Dedifferentiated amniotic fluid mesenchymal stem cell (primary cell): ENCODE results near the gene PRG3.

Source experiments
- DNase-seq: peaks from one replicate; pipeline ENCODE4 v3.0.0-alpha.2; 2016; ENCODE audit errors: extremely low spot score

Gene PRG3

GRCh38 chr11:57380975-57381374 is at the start of gene PRG3:
Gene PRG3 (minus strand): TSS chr11:57381150. CDS start chr11:57380708, 442 bp downstream.
- DNase-seq: no peak

GRCh38 chr11:57429946-57430345 is 49.0 kb upstream of the PRG3 start:
- DNase-seq: no peak

GRCh38 chr11:57428643-57429042 is 47.7 kb upstream of the PRG3 start:
- no peak for DNase-seq

GRCh38 chr11:57427727-57428082 is 46.8 kb upstream of the PRG3 start:
- DNase-seq: no peak

GRCh38 chr11:57426929-57427726 is 46.2 kb upstream of the PRG3 start, which contains the start of gene SLC43A3:
Gene SLC43A3 (minus strand): TSS chr11:57427121. CDS start chr11:57426172, 949 bp downstream.
- DNase-seq: peak; percentile 82

- no peak for DNase-seq
Measured at GRCh38 chr11:57426439-57426928, 45.5 kb upstream of the PRG3 start.

- no peak for DNase-seq
Measured at GRCh38 chr11:57425565-57426438, 44.9 kb upstream of the PRG3 start.

GRCh38 chr11:57424792-57425564 is 44.0 kb upstream of the PRG3 start:
- no peak for DNase-seq

GRCh38 chr11:57424137-57424791 is 43.3 kb upstream of the PRG3 start:
- no peak for DNase-seq

GRCh38 chr11:57422669-57423068 is 41.7 kb upstream of the PRG3 start:
- DNase-seq: no peak

GRCh38 chr11:57421805-57422204 is 40.9 kb upstream of the PRG3 start:
- no peak for DNase-seq

GRCh38 chr11:57421066-57421465 is 40.1 kb upstream of the PRG3 start:
- no peak for DNase-seq

GRCh38 chr11:57419146-57419545 is 38.2 kb upstream of the PRG3 start:
- DNase-seq: no peak

GRCh38 chr11:57418131-57418530 is 37.2 kb upstream of the PRG3 start:
- DNase-seq: no peak

- peak; percentile 33 for DNase-seq
Measured at GRCh38 chr11:57417056-57417455, 36.1 kb upstream of the PRG3 start.

- DNase-seq: no peak
Measured at GRCh38 chr11:57416436-57416835, 35.5 kb upstream of the PRG3 start.

- DNase-seq: no peak
Measured at GRCh38 chr11:57414612-57415212, 33.8 kb upstream of the PRG3 start.

- DNase-seq: no peak
Measured at GRCh38 chr11:57413681-57414080, 32.7 kb upstream of the PRG3 start.

GRCh38 chr11:57410287-57410686 is 29.3 kb upstream of the PRG3 start:
- peak; percentile 46 for DNase-seq

GRCh38 chr11:57409321-57410100 is 28.6 kb upstream of the PRG3 start:
- DNase-seq: no peak
